Measurements from ENCODE around the gene TTLL5. TPM values are rescaled to one million over a fixed set of nuclear protein-coding genes. Genes with fewer than 3 reads are reported as not detected.

TTLL5 gene
- polyA plus RNA-seq, 2 of the 4 experiments (the other 2 are of a cell fraction): 18.8 to 23.7 TPM

DNA sequence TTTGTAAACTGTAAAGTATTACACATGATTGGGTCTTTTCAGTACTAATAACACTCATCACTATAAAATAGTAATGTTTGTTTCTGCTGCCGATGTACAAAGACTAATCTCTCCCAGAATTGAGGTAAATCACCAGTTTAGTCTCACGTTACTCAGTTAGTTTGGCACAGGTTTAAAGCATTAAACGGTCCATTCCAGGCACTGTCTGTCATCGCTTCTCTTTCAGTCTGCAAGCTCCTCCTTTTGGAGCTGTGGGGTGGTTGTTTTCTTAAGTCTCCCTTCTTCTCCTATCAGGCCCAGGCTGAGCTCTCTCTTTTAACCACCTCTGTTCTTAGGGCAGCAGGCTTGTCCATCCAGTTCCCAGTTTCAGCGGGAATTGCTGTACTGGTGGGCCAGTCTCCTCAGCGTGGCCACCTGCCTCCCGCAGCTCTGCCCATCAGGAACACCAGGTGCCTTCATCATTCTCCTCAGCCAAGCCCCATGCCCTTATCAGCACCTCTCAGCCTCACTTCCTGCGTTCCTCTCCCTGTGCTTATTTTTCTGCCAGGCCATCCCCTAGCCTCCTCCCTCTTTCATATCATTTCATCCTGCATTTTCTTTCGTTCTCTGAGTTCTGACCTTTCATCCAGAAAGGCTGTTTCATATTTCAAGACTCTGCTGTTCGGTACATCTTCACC lies 171.7 kb downstream of the TTLL5 start:
- POLR2A ChIA-PET: no interaction called here
- no peak for FAIRE-seq
- ATAC-seq: no peak
- Histone ChIP-seq H3K27ac (no peak overlapping the region), H3K4me2 (no peak overlapping the region; the same call in 2 of the 3 replicates), H3K9me3 (no peaks in the 10 kb centered on the region), H3K4me3 (no peak overlapping the region), H3K4me1 (peaks cover 11% of the 10 kb centered on the region; the same call in 2 of the 3 replicates)
- no peak for DNase-seq (ENCODE audit: low read depth in 1 of 2, low spot score in 1 of 2)
- 91% methylated on average over 10 of the region's 10 CpGs for WGBS (ENCODE audit: missing lambda C conversion rate)
- CTCF ChIA-PET: interaction anchor here (0.8 to 1.8 kb wide), 3 partner anchors 66 to 124 kb away, joined by 3 to 5 read pairs (median 3); no protein-coding TSS in a partner anchor
- no peak for TF ChIP-seq HOXB5 (CRISPR knock-in tag; IDR thresholded peaks at IDR 0.05)
- no peak for TF ChIP-seq POLR2A (IDR thresholded peaks at IDR 0.05; ENCODE audit: low read length)
- TF ChIP-seq NPAS2 (CRISPR knock-in tag; IDR thresholded peaks at IDR 0.05; ENCODE audit: borderline replicate concordance): no peak
- TF ChIP-seq, protein P1, sequence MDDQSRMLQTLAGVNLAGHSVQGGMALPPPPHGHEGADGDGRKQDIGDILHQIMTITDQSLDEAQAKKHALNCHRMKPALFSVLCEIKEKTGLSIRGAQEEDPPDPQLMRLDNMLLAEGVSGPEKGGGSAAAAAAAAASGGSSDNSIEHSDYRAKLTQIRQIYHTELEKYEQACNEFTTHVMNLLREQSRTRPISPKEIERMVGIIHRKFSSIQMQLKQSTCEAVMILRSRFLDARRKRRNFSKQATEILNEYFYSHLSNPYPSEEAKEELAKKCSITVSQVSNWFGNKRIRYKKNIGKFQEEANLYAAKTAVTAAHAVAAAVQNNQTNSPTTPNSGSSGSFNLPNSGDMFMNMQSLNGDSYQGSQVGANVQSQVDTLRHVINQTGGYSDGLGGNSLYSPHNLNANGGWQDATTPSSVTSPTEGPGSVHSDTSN (IDR thresholded peaks at IDR 0.05): no peak
- no peak for TF ChIP-seq BCL3 (IDR thresholded peaks at IDR 0.05)
- no peak for TF ChIP-seq EP300 (IDR thresholded peaks at IDR 0.05)
- TF ChIP-seq JUNB (IDR thresholded peaks at IDR 0.05): no peak
- no peak for TF ChIP-seq HOXB13 (CRISPR knock-in tag; IDR thresholded peaks at IDR 0.05; ENCODE audit: low read depth)
- TF ChIP-seq ZC3H11A (IDR thresholded peaks at IDR 0.05): no peak
- TF ChIP-seq TP53 (CRISPR knock-in tag; IDR thresholded peaks at IDR 0.05): no peak
- TF ChIP-seq BHLHE40 (IDR thresholded peaks at IDR 0.05; ENCODE audit: low read depth, low read length): no peak

GRCh38 chr14:75833326-75834020 lies 172.4 kb downstream of the TTLL5 start:
- ATAC-seq (no peak), DNase-seq (ENCODE audit: low read depth in 1 of 2, low spot score in 1 of 2) (no peak), FAIRE-seq (no peak)
- POLR2A ChIA-PET: no interaction called here
- H3K27ac ChIP-seq: no peak overlapping the region
- H3K4me3 ChIP-seq: no peak overlapping the region
- peaks cover 11% of the 10 kb centered on the region; the same call in 2 of the 3 replicates for H3K4me1 ChIP-seq
- H3K4me2 ChIP-seq: no peak overlapping the region
- no peak for TF ChIP-seq MAFK (IDR thresholded peaks at IDR 0.05; ENCODE audit: partially characterized antibody)
- no peak for TF ChIP-seq ZC3H11A (IDR thresholded peaks at IDR 0.05)
- TF ChIP-seq POLR2A (IDR thresholded peaks at IDR 0.05; ENCODE audit: low read length): no peak
- no peak for TF ChIP-seq POLR2AphosphoS2 (conservative IDR thresholded peaks at IDR 0.05; ENCODE audit: low read length)
- no peak for TF ChIP-seq HOXB13 (CRISPR knock-in tag; IDR thresholded peaks at IDR 0.05; ENCODE audit: low read depth)
- no peak for TF ChIP-seq ELK1 (IDR thresholded peaks at IDR 0.05; ENCODE audit: low read depth, low read length)
- TF ChIP-seq CBX2 (IDR thresholded peaks at IDR 0.05; ENCODE audit: borderline replicate concordance, low read depth): no peak
- CTCF ChIA-PET: interaction anchor here (0.8 to 1.8 kb wide), 3 partner anchors 67 to 124 kb away, joined by 3 to 5 read pairs (median 3); no protein-coding TSS in a partner anchor
- WGBS (ENCODE audit: missing lambda C conversion rate): 85% methylated on average over 2 of the region's 2 CpGs
- H3K9me3 ChIP-seq: no peaks in the 10 kb centered on the region

- Histone ChIP-seq H3K4me1 (peaks cover 11% of the 10 kb centered on the region; the same call in 2 of the 3 replicates), H3K9me3 (no peaks in the 10 kb centered on the region), H3K27ac (no peak overlapping the region), H3K4me3 (no peak overlapping the region), H3K4me2 (no peak overlapping the region)
- ATAC-seq (peak in 1 of 2 experiments; percentile 56; a peak in 3 of 6 replicates), DNase-seq (ENCODE audit: low read depth in 1 of 2, low spot score in 1 of 2) (no peak), FAIRE-seq (no peak)
- ChIA-PET POLR2A (no interaction called here), CTCF (interaction anchor here (1.5 kb wide), 1 partner anchor 55 kb away, joined by 3 read pairs; no protein-coding TSS in a partner anchor)
- TF ChIP-seq CBX8 (IDR thresholded peaks at IDR 0.05) (no peak), ZNF302 (CRISPR knock-in tag; IDR thresholded peaks at IDR 0.05) (no peak), KDM1A (IDR thresholded peaks at IDR 0.05; ENCODE audit: low read depth) (no peak), POLR2A (IDR thresholded peaks at IDR 0.05; ENCODE audit: low read length) (no peak), RNF2 (IDR thresholded peaks at IDR 0.05; ENCODE audit: borderline replicate concordance, low read depth) (no peak), MYC (IDR thresholded peaks at IDR 0.05; ENCODE audit: borderline replicate concordance, low read length) (no peak), KDM5A (IDR thresholded peaks at IDR 0.05) (no peak), BHLHE40 (IDR thresholded peaks at IDR 0.05; ENCODE audit: low read depth, low read length) (no peak), NR3C1 (IDR thresholded peaks at IDR 0.05) (no peak), EHMT2 (IDR thresholded peaks at IDR 0.05; ENCODE audit: low read depth) (no peak), JUNB (IDR thresholded peaks at IDR 0.05) (no peak), HEYL (CRISPR knock-in tag; IDR thresholded peaks at IDR 0.05) (no peak), TFCP2L1 (CRISPR knock-in tag; IDR thresholded peaks at IDR 0.05) (no peak), EP300 (IDR thresholded peaks at IDR 0.05) (no peak)
- TF ChIP-seq, protein P2, sequence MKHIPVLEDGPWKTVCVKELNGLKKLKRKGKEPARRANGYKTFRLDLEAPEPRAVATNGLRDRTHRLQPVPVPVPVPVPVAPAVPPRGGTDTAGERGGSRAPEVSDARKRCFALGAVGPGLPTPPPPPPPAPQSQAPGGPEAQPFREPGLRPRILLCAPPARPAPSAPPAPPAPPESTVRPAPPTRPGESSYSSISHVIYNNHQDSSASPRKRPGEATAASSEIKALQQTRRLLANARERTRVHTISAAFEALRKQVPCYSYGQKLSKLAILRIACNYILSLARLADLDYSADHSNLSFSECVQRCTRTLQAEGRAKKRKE (CRISPR knock-in tag; IDR thresholded peaks at IDR 0.05; ENCODE audit: low read depth): no peak
- TF ChIP-seq, protein P3, sequence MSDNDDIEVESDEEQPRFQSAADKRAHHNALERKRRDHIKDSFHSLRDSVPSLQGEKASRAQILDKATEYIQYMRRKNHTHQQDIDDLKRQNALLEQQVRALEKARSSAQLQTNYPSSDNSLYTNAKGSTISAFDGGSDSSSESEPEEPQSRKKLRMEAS (IDR thresholded peaks at IDR 0.05): no peak
- TF ChIP-seq, protein P1 (IDR thresholded peaks at IDR 0.05): no peak
Measured at GRCh38 chr14:75835156-75835725, 174.2 kb downstream of the TTLL5 start.

Data from A549 (cell line).